BLaER1 treated with 17β-estradiol and CSF1 and Interleukin-3, amounts not matched to agents 10 nM and 100 nM (cell line): ENCODE results near the gene CCDC92.

Experiments used
- H3K27ac ChIP-seq, 11 experiments: shearing (Covaris generic); formaldehyde crosslinking; 2 replicates each; pipeline ENCODE4 v1.8.1; 2022
- H3K27me3 ChIP-seq, 11 experiments: shearing (Covaris generic); formaldehyde crosslinking; 2 replicates each; pipeline ENCODE4 v1.8.1; 2022
- H3K36me3 ChIP-seq, 11 experiments: shearing (Covaris generic); formaldehyde crosslinking; 2 replicates each; pipeline ENCODE4 v1.8.1; 2022
- H3K4me1 ChIP-seq, 10 experiments: shearing (Covaris generic); formaldehyde crosslinking; 2 replicates each; pipeline ENCODE4 v1.8.1; 2022
- H3K4me2 ChIP-seq, 11 experiments: shearing (Covaris generic); formaldehyde crosslinking; 2 replicates each; pipeline ENCODE4 v1.8.1; 2022
- H3K4me3 ChIP-seq, 10 experiments: shearing (Covaris generic); formaldehyde crosslinking; 2 replicates each; pipeline ENCODE4 v1.8.1; 2022
- H3K9ac ChIP-seq, 11 experiments: shearing (Covaris generic); formaldehyde crosslinking; 2 replicates each; pipeline ENCODE4 v1.8.1; 2022
- H3K9me3 ChIP-seq, 11 experiments: shearing (Covaris generic); formaldehyde crosslinking; replicated peaks in 1 of 11; 2 replicates each; pipeline ENCODE4 v1.8.1; 2022
- H4K20me1 ChIP-seq, 11 experiments: shearing (Covaris generic); formaldehyde crosslinking; 2 replicates each; pipeline ENCODE4 v1.8.1; 2022
- Cebpa-rat ChIP-seq, 11 experiments: shearing (Covaris generic); IDR thresholded peaks; 2 replicates each; pipeline ENCODE4 v1.8.1; 2022

Gene CCDC92

GRCh38 chr12:123998344-123998990 is 25.8 kb upstream of the CCDC92 start:
- no peak overlapping the region for H3K4me2 ChIP-seq
- no peaks in the 10 kb centered on the region for H3K9me3 ChIP-seq
- no peaks in the 10 kb centered on the region for H3K27me3 ChIP-seq
- TF ChIP-seq Cebpa-rat (IDR thresholded peaks at IDR 0.05), result no peak
- no peak overlapping the region for H3K4me3 ChIP-seq
- peaks cover 72 to 100% (median 90%) of the 10 kb centered on the region in 11 experiments for H3K36me3 ChIP-seq
- H3K9ac ChIP-seq, result no peak overlapping the region
- H4K20me1 ChIP-seq, result peaks cover 12 to 76% (median 36%) of the 10 kb centered on the region in 11 experiments; a peak in 15 of 22 replicates
- no peak overlapping the region for H3K27ac ChIP-seq
- peaks cover 0 to 20% (median 6%) of the 10 kb centered on the region in 10 experiments; a peak in 8 of 20 replicates for H3K4me1 ChIP-seq

- no peak overlapping the region for H3K9ac ChIP-seq
- peaks cover 0 to 20% (median 5%) of the 10 kb centered on the region in 10 experiments; a peak in 8 of 20 replicates for H3K4me1 ChIP-seq
- peaks cover 74 to 100% (median 90%) of the 10 kb centered on the region in 11 experiments for H3K36me3 ChIP-seq
- H3K4me3 ChIP-seq, result no peak overlapping the region
- no peak overlapping the region for H3K4me2 ChIP-seq
- no peaks in the 10 kb centered on the region for H3K27me3 ChIP-seq
- peaks cover 12 to 79% (median 36%) of the 10 kb centered on the region in 11 experiments; a peak in 15 of 22 replicates for H4K20me1 ChIP-seq
- no peak overlapping the region for H3K27ac ChIP-seq
- no peak for TF ChIP-seq Cebpa-rat (IDR thresholded peaks at IDR 0.05)
- H3K9me3 ChIP-seq, result no peaks in the 10 kb centered on the region
These were observed 25.3 kb upstream of the CCDC92 start for GRCh38 chr12:123997908-123998307.

- Histone ChIP-seq H3K9ac (no peak overlapping the region), H3K4me2 (no peak overlapping the region), H3K4me1 (peaks cover 0 to 13% (median 3%) of the 10 kb centered on the region in 10 experiments; a peak in 8 of 20 replicates), H3K36me3 (peaks cover 76 to 100% (median 90%) of the 10 kb centered on the region in 11 experiments), H3K9me3 (no peaks in the 10 kb centered on the region), H3K27me3 (no peaks in the 10 kb centered on the region), H4K20me1 (peaks cover 12 to 79% (median 36%) of the 10 kb centered on the region in 11 experiments; a peak in 15 of 22 replicates), H3K27ac (no peak overlapping the region), H3K4me3 (no peak overlapping the region)
- TF ChIP-seq Cebpa-rat (IDR thresholded peaks at IDR 0.05), result no peak
These were observed 24.6 kb upstream of the CCDC92 start for GRCh38 chr12:123997033-123997822.

GRCh38 chr12:123996581-123996980 is 23.9 kb upstream of the CCDC92 start:
- Histone ChIP-seq H4K20me1 (peaks cover 12 to 80% (median 32%) of the 10 kb centered on the region in 11 experiments; a peak in 15 of 22 replicates), H3K9ac (no peak overlapping the region), H3K4me2 (no peak overlapping the region), H3K4me1 (peaks cover 0 to 10% (median 0%) of the 10 kb centered on the region in 10 experiments; a peak in 5 of 20 replicates), H3K27ac (no peak overlapping the region), H3K27me3 (no peaks in the 10 kb centered on the region), H3K9me3 (no peaks in the 10 kb centered on the region), H3K4me3 (no peak overlapping the region), H3K36me3 (peaks cover 74 to 100% (median 90%) of the 10 kb centered on the region in 11 experiments)
- TF ChIP-seq Cebpa-rat (IDR thresholded peaks at IDR 0.05), result no peak

GRCh38 chr12:123995023-123995748 is 22.6 kb upstream of the CCDC92 start:
- H3K9me3 ChIP-seq, result no peaks in the 10 kb centered on the region
- TF ChIP-seq Cebpa-rat (IDR thresholded peaks at IDR 0.05), result no peak
- H3K4me2 ChIP-seq, result no peak overlapping the region
- peaks cover 8 to 15% (median 12%) of the 10 kb centered on the region in 10 experiments for H3K4me1 ChIP-seq
- peaks cover 16 to 88% (median 34%) of the 10 kb centered on the region in 11 experiments; a peak in 15 of 22 replicates for H4K20me1 ChIP-seq
- peaks cover 60 to 100% (median 90%) of the 10 kb centered on the region in 11 experiments for H3K36me3 ChIP-seq
- no peak overlapping the region for H3K27ac ChIP-seq
- no peak overlapping the region for H3K9ac ChIP-seq
- H3K4me3 ChIP-seq, result no peak overlapping the region
- H3K27me3 ChIP-seq, result no peaks in the 10 kb centered on the region

- H3K4me3 ChIP-seq, result no peak overlapping the region
- peaks cover 50 to 100% (median 89%) of the 10 kb centered on the region in 11 experiments for H3K36me3 ChIP-seq
- no peak overlapping the region for H3K4me2 ChIP-seq
- H3K9ac ChIP-seq, result no peak overlapping the region
- peaks cover 11 to 84% (median 30%) of the 10 kb centered on the region in 11 experiments; a peak in 15 of 22 replicates for H4K20me1 ChIP-seq
- no peak for TF ChIP-seq Cebpa-rat (IDR thresholded peaks at IDR 0.05)
- H3K4me1 ChIP-seq, result peaks cover 22 to 33% (median 27%) of the 10 kb centered on the region in 10 experiments
- H3K27ac ChIP-seq, result peak overlapping the region in 1 of 11 experiments; percentile 13; a peak in 1 of 22 replicates
- H3K27me3 ChIP-seq, result no peaks in the 10 kb centered on the region
- H3K9me3 ChIP-seq, result no peaks in the 10 kb centered on the region
These were observed 19.6 kb upstream of the CCDC92 start for GRCh38 chr12:123992118-123992825.

GRCh38 chr12:123991372-123991951 is 18.8 kb upstream of the CCDC92 start:
- Histone ChIP-seq H3K27ac (peak overlapping the region in 5 of 11 experiments; percentile 48 to 62 (median 57); a peak in 4 of 22 replicates), H3K27me3 (no peaks in the 10 kb centered on the region), H3K4me2 (peak overlapping the region in 5 of 11 experiments; percentile 66 to 87 (median 79); a peak in 6 of 22 replicates), H3K36me3 (peaks cover 47 to 93% (median 82%) of the 10 kb centered on the region in 11 experiments), H3K4me1 (peaks cover 30 to 41% (median 35%) of the 10 kb centered on the region in 10 experiments), H3K9ac (peak overlapping the region in 2 of 11 experiments; percentile 29 to 55; a peak in 1 of 22 replicates), H3K9me3 (no peaks in the 10 kb centered on the region), H4K20me1 (peaks cover 10 to 84% (median 30%) of the 10 kb centered on the region in 11 experiments; a peak in 17 of 22 replicates), H3K4me3 (no peak overlapping the region)
- no peak for TF ChIP-seq Cebpa-rat (IDR thresholded peaks at IDR 0.05)
